K562 (cell line): ENCODE measurements around the gene BRME1. TPM values are rescaled to one million over a fixed set of nuclear protein-coding genes. Genes with fewer than 3 reads are reported as not detected.

Source experiments
- CCNT2 ChIP-seq: IDR thresholded peaks from 2 replicates; pipeline ENCODE4 v1.6.1; 2011; ENCODE audit warnings: borderline replicate concordance, low read depth, mild to moderate bottlenecking, moderate library complexity, mixed read lengths, low read length; ENCODE audit not compliant: insufficient read length; ENCODE audit errors: extremely low read depth
- CXXC5 ChIP-seq: fragments of 250-450 bp; sonication (Bioruptor Pico); IDR thresholded peaks from 2 replicates; pipeline ENCODE4 v1.8.0; 2022; ENCODE audit warnings: inconsistent platforms, mild to moderate bottlenecking, moderate library complexity
- DDX20 ChIP-seq: fragments of 450-650 bp; IDR thresholded peaks from 2 replicates; pipeline ENCODE4 v1.6.1; 2016; ENCODE audit warnings: missing genetic modification characterization, low read depth, mild to moderate bottlenecking, missing compliant biosample characterization, moderate library complexity
- EP300 ChIP-seq: IDR thresholded peaks from 2 replicates; pipeline ENCODE4 v1.6.1; 2012; ENCODE audit warnings: low read length, improper control_type of control experiment
- ESRRA ChIP-seq: fragments of 450-650 bp; IDR thresholded peaks from 2 replicates; pipeline ENCODE4 v1.6.1; 2014; ENCODE audit warnings: low read depth, mild to moderate bottlenecking, moderate library complexity, borderline replicate concordance
- ETV1 ChIP-seq: fragments of 450-650 bp; conservative IDR thresholded peaks from 2 replicates; pipeline ENCODE4 v1.6.1; 2016; ENCODE audit warnings: missing genetic modification characterization, control low read depth, low read depth, missing compliant biosample characterization
- FUS ChIP-seq: fragments of 200-400 bp; formaldehyde crosslinking; optimal IDR thresholded peaks from 2 replicates; pipeline ENCODE3; 2017; ENCODE audit warnings: low read depth, low read length
- JUNB ChIP-seq: fragments of 450-650 bp; formaldehyde crosslinking; conservative IDR thresholded peaks from 2 replicates; pipeline ENCODE4 v1.4.0; 2020; ENCODE audit warnings: mild to moderate bottlenecking
- NFRKB ChIP-seq: fragments of 450-650 bp; IDR thresholded peaks from 2 replicates; pipeline ENCODE4 v1.6.1; 2016; ENCODE audit warnings: low read depth
- NR1H2 ChIP-seq: sonication (generic); formaldehyde crosslinking; IDR thresholded peaks from 2 replicates; pipeline ENCODE4 v1.4.0; 2020; ENCODE audit warnings: mild to moderate bottlenecking, missing genetic modification reagents
- NR2C2 ChIP-seq, 2 experiments: fragments of 200-800 bp in 1 of 2; sonication (Bioruptor generic) in 1 of 2; sonication (generic) in 1 of 2; formaldehyde crosslinking in 1 of 2; IDR thresholded peaks; 2 replicates each; pipeline versions ENCODE4 v1.6.1 to v1.8.0; 2016 to 2022; ENCODE audit warnings: mild to moderate bottlenecking in 1 of 2, missing compliant biosample characterization in 1 of 2, missing genetic modification characterization in 1 of 2, missing genetic modification reagents in 1 of 2
- NR3C1 ChIP-seq: sonication (generic); formaldehyde crosslinking; IDR thresholded peaks from 2 replicates; pipeline ENCODE4 v1.8.1; 2022; ENCODE audit warnings: missing genetic modification reagents
- POLR2B ChIP-seq: fragments of 450-650 bp; IDR thresholded peaks from 2 replicates; pipeline ENCODE4 v1.6.1; 2018; ENCODE audit warnings: low read depth; ENCODE audit not compliant: partially characterized antibody
- RBM34 ChIP-seq: fragments of 200-400 bp; formaldehyde crosslinking; IDR thresholded peaks from 2 replicates; pipeline ENCODE4 v1.6.1; 2018; ENCODE audit warnings: low read length, borderline replicate concordance; ENCODE audit not compliant: insufficient read depth
- RBM39 ChIP-seq: fragments of 200-400 bp; formaldehyde crosslinking; optimal IDR thresholded peaks from 2 replicates; pipeline ENCODE3; 2018; ENCODE audit warnings: low read depth, low read length
- SUPT5H ChIP-seq: fragments of 450-650 bp; IDR thresholded peaks from 2 replicates; pipeline ENCODE4 v1.6.1; 2016
- U2AF1 ChIP-seq: fragments of 200-400 bp; formaldehyde crosslinking; optimal IDR thresholded peaks from 2 replicates; pipeline ENCODE3; 2017; ENCODE audit warnings: mild to moderate bottlenecking, low read depth, low read length, moderate library complexity
- ZBTB17 ChIP-seq: fragments of 450-650 bp; formaldehyde crosslinking; IDR thresholded peaks from 2 replicates; pipeline ENCODE4 v1.4.0; 2020; ENCODE audit warnings: mild to moderate bottlenecking
- ZNF263 ChIP-seq: sonication (generic); formaldehyde crosslinking; IDR thresholded peaks from 2 replicates; pipeline ENCODE4 v1.8.0; 2022; ENCODE audit warnings: mild to moderate bottlenecking, missing genetic modification reagents, borderline replicate concordance
- polyA plus RNA-seq, 8 experiments: library from polyadenylated mRNA; depleted of rRNA in 4 of 8; stranded (reverse) in 5 of 8; unstranded in 3 of 8; fragments of >200 nt; fragmentation: Nextera tagmentation in 2 of 8; fragmentation: Illumina TruSeq in 1 of 8; extraction: Ambion mirVana in 2 of 8; extraction: Trizol in 1 of 8; gene quantifications; 2 replicates each; pipeline versions ENCODE4 v1.2.1 to v1.2.3, GENCODE V29; 2011 to 2014; ENCODE audit warnings: inconsistent platforms in 1 of 8, missing spikeins in 1 of 8
- total RNA-seq, 7 experiments: library from RNA; depleted of rRNA in 6 of 7; stranded (reverse); fragments of >200 nt in 6 of 7; fragmentation: Illumina TruSeq in 2 of 7; extraction: Trizol in 2 of 7; gene quantifications; 2 replicates each; pipeline versions ENCODE4 v1.2.1 to v1.2.3, GENCODE V29; 2011 to 2021; ENCODE audit warnings: low replicate concordance in 1 of 7
- TF ChIP-seq, protein P1 (sequence below): fragments of 250-450 bp; sonication (Bioruptor Pico); IDR thresholded peaks from 2 replicates; pipeline ENCODE4 v1.9.0; 2021; ENCODE audit warnings: mild to moderate bottlenecking, inconsistent platforms
- TF ChIP-seq, protein P2 (sequence below), 2 experiments: fragments of 250-450 bp in 1 of 2; fragments of 450-650 bp in 1 of 2; sonication (Bioruptor Pico) in 1 of 2; IDR thresholded peaks; 2 replicates each; pipeline versions ENCODE4 v1.6.1 to v1.8.0; 2016 to 2021; ENCODE audit warnings: mild to moderate bottlenecking in 2 of 2, moderate library complexity in 2 of 2, missing compliant biosample characterization in 1 of 2, missing genetic modification characterization in 1 of 2
- TF ChIP-seq, protein P3 (sequence below): fragments of 250-450 bp; sonication (Bioruptor Pico); IDR thresholded peaks from 2 replicates; pipeline ENCODE4 v1.5.0; 2022; ENCODE audit warnings: mild to moderate bottlenecking

The BRME1 gene
- total and polyA plus RNA-seq, 9 of the 15 experiments (the other 6 are each of a cell fraction or from before 2014, with no cell fraction given) = 0.75 to 6.1 (median 3.6) TPM

DNA sequence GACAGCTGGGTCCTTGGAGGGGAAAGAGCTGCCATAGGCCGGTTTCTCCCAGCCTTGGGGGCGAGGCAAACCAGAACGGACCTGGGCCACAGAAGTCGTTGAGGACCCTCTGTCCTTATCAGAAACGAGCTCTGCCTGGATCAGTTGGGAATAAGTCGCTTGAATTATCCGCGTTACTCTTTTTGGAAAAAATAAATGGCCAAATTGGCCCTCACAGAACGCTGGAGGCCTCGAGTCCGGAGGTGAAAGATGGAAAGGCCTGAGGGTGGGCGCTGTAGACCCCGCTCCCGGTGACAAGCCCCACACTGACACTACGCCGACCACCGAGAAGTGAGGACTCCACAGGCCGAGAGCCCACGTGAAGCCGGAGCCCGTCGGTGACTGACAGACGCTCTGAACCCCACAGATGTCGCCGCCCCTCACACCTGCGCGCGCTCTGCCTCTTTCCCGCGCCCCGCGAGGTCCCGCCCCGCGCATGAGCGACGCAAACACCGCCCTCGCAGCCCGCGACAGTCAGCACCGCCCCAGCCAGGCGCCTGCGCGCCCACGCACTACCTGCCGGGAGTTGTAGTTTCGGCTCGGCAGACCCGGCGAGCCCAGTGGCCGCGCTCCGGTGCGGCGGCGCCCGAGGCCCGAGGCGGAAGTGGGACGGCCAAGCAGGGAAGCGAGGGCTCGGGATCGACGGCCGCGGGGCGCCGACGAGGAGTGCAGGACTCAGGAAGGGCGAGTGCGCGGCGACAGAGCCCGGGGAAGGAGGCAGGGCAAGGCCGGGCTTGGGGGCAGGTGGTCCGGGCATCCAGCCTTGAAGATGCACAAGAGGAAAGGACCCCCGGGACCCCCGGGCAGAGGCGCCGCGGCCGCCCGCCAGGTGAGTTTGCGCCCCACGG is at the start of gene BRME1, which contains the start of gene CC2D1A (continued):
- TF ChIP-seq SUPT5H (peak; percentile 76), U2AF1 (peak; percentile 61), FUS (peak; percentile 62), ESRRA (peak; percentile 33; the same call in 1 of the 2 replicates), CCNT2 (peak; percentile 67), RBM34 (0 out of 2 replicates have a peak, but pooled peaks have one; percentile 60), EP300 (no peak), DDX20 (tag) (no peak), ZNF263 (CRISPR knock-in tag) (peak; percentile 71; the same call in 1 of the 2 replicates), NR2C2 (CRISPR knock-in tag; IDR thresholded peaks at IDR 0.05) (no peak; the same call in 1 of the 2 replicates), NR2C2 (tag; IDR thresholded peaks at IDR 0.05) (peak; percentile 46; the same call in 1 of the 2 replicates), ZBTB17 (0 out of 2 replicates have a peak, but pooled peaks have one; percentile 20), NFRKB (0 out of 2 replicates have a peak, but pooled peaks have one; percentile 23), NR1H2 (CRISPR knock-in tag) (peak; percentile 36; the same call in 1 of the 2 replicates), RBM39 (no peak), NR3C1 (CRISPR knock-in tag) (peak; percentile 80; the same call in 1 of the 2 replicates), JUNB (no peak), CXXC5 (CRISPR knock-in tag) (peak; percentile 99), ETV1 (tag) (no peak; the same call in 1 of the 2 replicates), POLR2B (peak; percentile 77)
- TF ChIP-seq, protein P1, sequence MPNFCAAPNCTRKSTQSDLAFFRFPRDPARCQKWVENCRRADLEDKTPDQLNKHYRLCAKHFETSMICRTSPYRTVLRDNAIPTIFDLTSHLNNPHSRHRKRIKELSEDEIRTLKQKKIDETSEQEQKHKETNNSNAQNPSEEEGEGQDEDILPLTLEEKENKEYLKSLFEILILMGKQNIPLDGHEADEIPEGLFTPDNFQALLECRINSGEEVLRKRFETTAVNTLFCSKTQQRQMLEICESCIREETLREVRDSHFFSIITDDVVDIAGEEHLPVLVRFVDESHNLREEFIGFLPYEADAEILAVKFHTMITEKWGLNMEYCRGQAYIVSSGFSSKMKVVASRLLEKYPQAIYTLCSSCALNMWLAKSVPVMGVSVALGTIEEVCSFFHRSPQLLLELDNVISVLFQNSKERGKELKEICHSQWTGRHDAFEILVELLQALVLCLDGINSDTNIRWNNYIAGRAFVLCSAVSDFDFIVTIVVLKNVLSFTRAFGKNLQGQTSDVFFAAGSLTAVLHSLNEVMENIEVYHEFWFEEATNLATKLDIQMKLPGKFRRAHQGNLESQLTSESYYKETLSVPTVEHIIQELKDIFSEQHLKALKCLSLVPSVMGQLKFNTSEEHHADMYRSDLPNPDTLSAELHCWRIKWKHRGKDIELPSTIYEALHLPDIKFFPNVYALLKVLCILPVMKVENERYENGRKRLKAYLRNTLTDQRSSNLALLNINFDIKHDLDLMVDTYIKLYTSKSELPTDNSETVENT (CRISPR knock-in tag) = peak; percentile 59; the same call in 1 of the 2 replicates
- TF ChIP-seq, protein P2, sequence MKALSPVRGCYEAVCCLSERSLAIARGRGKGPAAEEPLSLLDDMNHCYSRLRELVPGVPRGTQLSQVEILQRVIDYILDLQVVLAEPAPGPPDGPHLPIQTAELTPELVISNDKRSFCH (CRISPR knock-in tag; IDR thresholded peaks at IDR 0.05) = no peak
- TF ChIP-seq, protein P2 (tag; IDR thresholded peaks at IDR 0.05) = peak; percentile 85
- TF ChIP-seq, protein P3, sequence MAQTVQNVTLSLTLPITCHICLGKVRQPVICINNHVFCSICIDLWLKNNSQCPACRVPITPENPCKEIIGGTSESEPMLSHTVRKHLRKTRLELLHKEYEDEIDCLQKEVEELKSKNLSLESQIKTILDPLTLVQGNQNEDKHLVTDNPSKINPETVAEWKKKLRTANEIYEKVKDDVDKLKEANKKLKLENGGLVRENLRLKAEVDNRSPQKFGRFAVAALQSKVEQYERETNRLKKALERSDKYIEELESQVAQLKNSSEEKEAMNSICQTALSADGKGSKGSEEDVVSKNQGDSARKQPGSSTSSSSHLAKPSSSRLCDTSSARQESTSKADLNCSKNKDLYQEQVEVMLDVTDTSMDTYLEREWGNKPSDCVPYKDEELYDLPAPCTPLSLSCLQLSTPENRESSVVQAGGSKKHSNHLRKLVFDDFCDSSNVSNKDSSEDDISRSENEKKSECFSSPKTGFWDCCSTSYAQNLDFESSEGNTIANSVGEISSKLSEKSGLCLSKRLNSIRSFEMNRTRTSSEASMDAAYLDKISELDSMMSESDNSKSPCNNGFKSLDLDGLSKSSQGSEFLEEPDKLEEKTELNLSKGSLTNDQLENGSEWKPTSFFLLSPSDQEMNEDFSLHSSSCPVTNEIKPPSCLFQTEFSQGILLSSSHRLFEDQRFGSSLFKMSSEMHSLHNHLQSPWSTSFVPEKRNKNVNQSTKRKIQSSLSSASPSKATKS (CRISPR knock-in tag) = no peak
